Measurements from ENCODE around the gene TMEM185B. TPM values are rescaled to one million over a fixed set of nuclear protein-coding genes. Genes with fewer than 3 reads are reported as not detected.

TMEM185B gene
- total and polyA plus RNA-seq, 2 of the 4 experiments (the other 2 are of a cell fraction) = 17.7 to 26.1 TPM

GRCh38 chr2:120252225-120253020 is 29.2 kb upstream of the TMEM185B start, which contains the start of gene RALB:
Gene RALB, plus strand, starts transcription at chr2:120252852. Its CDS starts 25,813 bp downstream, at chr2:120278665.
- no TSS peak for BruUV-seq (replicated peaks)
- Histone ChIP-seq H3K18ac (ENCODE audit: low read depth, low read length) (peak within 1 kb of the TSS; percentile 36; the same call in 1 of the 2 replicates), H3K23ac (ENCODE audit: low read depth, low read length) (peak within 1 kb of the TSS; percentile 91), H4K5ac (ENCODE audit: low read depth, low read length) (peak within 1 kb of the TSS; percentile 8; the same call in 1 of the 2 replicates), H3K14ac (replicated peaks; ENCODE audit: low read depth, low read length) (peak within 1 kb of the TSS; percentile 96), H3K4me3 (ENCODE audit: insufficient read depth, low read depth, low read length) (peak within 1 kb of the TSS; percentile 74), H4K8ac (ENCODE audit: low read depth in 2 of 2, low read length in 2 of 2) (peak within 1 kb of the TSS; percentile 9 to 83; a peak in 3 of 4 replicates), H3K9ac (ENCODE audit: low read depth, low read length) (peak within 1 kb of the TSS; percentile 91), H2AK5ac (ENCODE audit: low read depth, low read length) (peak within 1 kb of the TSS; percentile 67), H2BK120ac (ENCODE audit: low read depth, low read length) (peak within 1 kb of the TSS; percentile 29; the same call in 1 of the 2 replicates), H3K4ac (ENCODE audit: low read depth, low read length) (peak within 1 kb of the TSS; percentile 82), H3K36me3 (ENCODE audit: control insufficient read depth, insufficient read depth, low read length) (no peaks in the 10 kb centered on the region), H3K79me1 (ENCODE audit: low read depth in 1 of 2, low read length in 2 of 2) (peaks cover 4 to 40% of the 10 kb centered on the region in 2 experiments), H3K4me1 (ENCODE audit: control insufficient read depth, insufficient read depth, low read length) (peaks cover 5% of the 10 kb centered on the region; the same call in 1 of the 2 replicates), H4K91ac (ENCODE audit: insufficient read depth, low read depth, low read length) (peak within 1 kb of the TSS; percentile 64), H2BK15ac (ENCODE audit: low read depth, low read length) (no peak within 1 kb of the TSS; the same call in 2 of the 3 replicates), H3K4me2 (ENCODE audit: low read depth, low read length) (peak within 1 kb of the TSS; percentile 93), H2AFZ (replicated peaks; ENCODE audit: low read length, poor library complexity) (peak within 1 kb of the TSS; percentile 86), H3K9me1 (ENCODE audit: insufficient read depth, low read length) (peaks cover 8% of the 10 kb centered on the region; the same call in 1 of the 2 replicates), H2AK9ac (replicated peaks; ENCODE audit: low read depth, low read length, poor library complexity) (peak within 1 kb of the TSS; percentile 97), H3K56ac (ENCODE audit: extremely low read depth, insufficient read depth, low read length) (peak within 1 kb of the TSS; percentile 74), H2BK5ac (ENCODE audit: low read depth, low read length, poor library complexity, severe bottlenecking) (peak within 1 kb of the TSS; percentile 67), H3K9me3 (ENCODE audit: control insufficient read depth, insufficient read depth, low read length) (no peaks in the 10 kb centered on the region), H3K27ac (ENCODE audit: insufficient read depth, low read length) (peak within 1 kb of the TSS; percentile 80), H4K20me1 (ENCODE audit: insufficient read depth, low read length) (peaks cover 31% of the 10 kb centered on the region), H2BK20ac (ENCODE audit: low read depth, low read length) (no peak within 1 kb of the TSS), H3K27me3 (ENCODE audit: control insufficient read depth, insufficient read depth, low read length) (peaks cover 11% of the 10 kb centered on the region; the same call in 1 of the 2 replicates)
- in situ Hi-C loops (cut with MboI; ENCODE audit: low sequenced_read_pairs) = no loop called here
- POLR2A ChIA-PET (ENCODE audit: unreplicated experiment) = interaction anchor here (0.7 kb wide), 1 partner anchor 35 kb away, joined by 4 read pairs; no protein-coding TSS in a partner anchor
- dilution Hi-C loops (cut with HindIII; ENCODE audit: low sequenced_read_pairs, unreplicated experiment) = no loop called here
- DNase-seq (peak; percentile 97), ATAC-seq (ENCODE audit: low read depth) (peak; percentile 94)
- intact Hi-C loops (cut with micrococcal nuclease) = loop anchor here (1.0 to 5.0 kb wide), 3 partner anchors 35 to 425 kb away; no protein-coding TSS in a partner anchor
- CTCF ChIA-PET = interaction anchor here (0.6 kb wide), 1 partner anchor 61 kb away, joined by 3 read pairs; no protein-coding TSS in a partner anchor
- 0% methylated on average over 20 of the region's 71 CpGs; no CpG with 5 or more reads in 1 of the 2 experiments for WGBS, 2 experiments (ENCODE audit: extremely low coverage in 2 of 2, insufficient read length in 1 of 2)
- 0 out of 2 replicates have a peak, but pooled peaks have one; percentile 30 for TF ChIP-seq USF2 (IDR thresholded peaks at IDR 0.05; ENCODE audit: low read depth, low read length)
- TF ChIP-seq, protein P1, sequence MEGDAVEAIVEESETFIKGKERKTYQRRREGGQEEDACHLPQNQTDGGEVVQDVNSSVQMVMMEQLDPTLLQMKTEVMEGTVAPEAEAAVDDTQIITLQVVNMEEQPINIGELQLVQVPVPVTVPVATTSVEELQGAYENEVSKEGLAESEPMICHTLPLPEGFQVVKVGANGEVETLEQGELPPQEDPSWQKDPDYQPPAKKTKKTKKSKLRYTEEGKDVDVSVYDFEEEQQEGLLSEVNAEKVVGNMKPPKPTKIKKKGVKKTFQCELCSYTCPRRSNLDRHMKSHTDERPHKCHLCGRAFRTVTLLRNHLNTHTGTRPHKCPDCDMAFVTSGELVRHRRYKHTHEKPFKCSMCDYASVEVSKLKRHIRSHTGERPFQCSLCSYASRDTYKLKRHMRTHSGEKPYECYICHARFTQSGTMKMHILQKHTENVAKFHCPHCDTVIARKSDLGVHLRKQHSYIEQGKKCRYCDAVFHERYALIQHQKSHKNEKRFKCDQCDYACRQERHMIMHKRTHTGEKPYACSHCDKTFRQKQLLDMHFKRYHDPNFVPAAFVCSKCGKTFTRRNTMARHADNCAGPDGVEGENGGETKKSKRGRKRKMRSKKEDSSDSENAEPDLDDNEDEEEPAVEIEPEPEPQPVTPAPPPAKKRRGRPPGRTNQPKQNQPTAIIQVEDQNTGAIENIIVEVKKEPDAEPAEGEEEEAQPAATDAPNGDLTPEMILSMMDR (conservative IDR thresholded peaks at IDR 0.05; ENCODE audit: low read depth, low read length) = no peak
- TF ChIP-seq NFE2L2 (IDR thresholded peaks at IDR 0.05; ENCODE audit: low read depth, low read length) = no peak
- TF ChIP-seq CHD1 (IDR thresholded peaks at IDR 0.05; ENCODE audit: low read depth, low read length) = no peak
- TF ChIP-seq POLR2A (IDR thresholded peaks at IDR 0.05; ENCODE audit: low read depth, low read length) = peak; percentile 54
- no peak for TF ChIP-seq BHLHE40 (IDR thresholded peaks at IDR 0.05; ENCODE audit: low read depth, low read length)
- no peak for TF ChIP-seq RAD21 (IDR thresholded peaks at IDR 0.05; ENCODE audit: low read length)
- TF ChIP-seq MAZ (IDR thresholded peaks at IDR 0.05; ENCODE audit: borderline replicate concordance, low read depth, low read length) = 0 out of 2 replicates have a peak, but pooled peaks have one; percentile 77
- TF ChIP-seq CEBPB (IDR thresholded peaks at IDR 0.05; ENCODE audit: low read depth, low read length) = no peak
- peak; percentile 17; the same call in 1 of the 2 replicates for TF ChIP-seq MXI1 (IDR thresholded peaks at IDR 0.05; ENCODE audit: borderline replicate concordance, low read depth, low read length)
- TF ChIP-seq, protein P2, sequence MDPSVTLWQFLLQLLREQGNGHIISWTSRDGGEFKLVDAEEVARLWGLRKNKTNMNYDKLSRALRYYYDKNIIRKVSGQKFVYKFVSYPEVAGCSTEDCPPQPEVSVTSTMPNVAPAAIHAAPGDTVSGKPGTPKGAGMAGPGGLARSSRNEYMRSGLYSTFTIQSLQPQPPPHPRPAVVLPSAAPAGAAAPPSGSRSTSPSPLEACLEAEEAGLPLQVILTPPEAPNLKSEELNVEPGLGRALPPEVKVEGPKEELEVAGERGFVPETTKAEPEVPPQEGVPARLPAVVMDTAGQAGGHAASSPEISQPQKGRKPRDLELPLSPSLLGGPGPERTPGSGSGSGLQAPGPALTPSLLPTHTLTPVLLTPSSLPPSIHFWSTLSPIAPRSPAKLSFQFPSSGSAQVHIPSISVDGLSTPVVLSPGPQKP (IDR thresholded peaks at IDR 0.05; ENCODE audit: borderline replicate concordance, low read depth, low read length) = no peak

Data from IMR-90 (cell line).